Muscle of leg (tissue), 11 donors: ENCODE results near the gene GPR15LG. TPM values are rescaled to one million over a fixed set of nuclear protein-coding genes. Genes with fewer than 3 reads are reported as not detected.
"Not testable (repeated sequence)": the region's sequence is repeated elsewhere in the genome, so short reads cannot be mapped to it uniquely, and the experiment has no call there.

Experiments
- DNase-seq: peaks from one replicate; pipeline ENCODE4 v3.0.0; 2013
- H3K27ac ChIP-seq: one replicate; pipeline ENCODE4 v1.5.1; 2013; ENCODE audit warnings: mild to moderate bottlenecking, low read length, control low read depth
- H3K27me3 ChIP-seq: one replicate; pipeline ENCODE4 v1.6.1; 2013; ENCODE audit warnings: low read length; ENCODE audit not compliant: control insufficient read depth, insufficient read depth
- H3K36me3 ChIP-seq: one replicate; pipeline ENCODE4 v1.6.1; 2013; ENCODE audit warnings: low read length; ENCODE audit not compliant: control insufficient read depth, insufficient read depth
- H3K4me1 ChIP-seq: one replicate; pipeline ENCODE4 v1.6.1; 2013; ENCODE audit warnings: low read length; ENCODE audit not compliant: control insufficient read depth, insufficient read depth
- H3K4me3 ChIP-seq: one replicate; pipeline ENCODE4 v1.5.1; 2013; ENCODE audit warnings: low read length, control low read depth
- H3K9me3 ChIP-seq: replicated peaks from 2 replicates; pipeline ENCODE4 v1.6.1; 2013; ENCODE audit warnings: low read depth, low read length; ENCODE audit not compliant: control insufficient read depth
- WGBS: methylation state at CpG from one replicate; pipeline ENCODE4 v1.1.5; 2013; ENCODE audit warnings: missing lambda C conversion rate; ENCODE audit not compliant: insufficient coverage; 5-methylcytosine and 5-hydroxymethylcytosine counted together
- polyA plus RNA-seq, 8 donors: library from polyadenylated mRNA; unstranded; fragments of 120-200 nt; gene quantifications; one replicate each; pipeline versions ENCODE4 v1.2.1 to v1.2.3, GENCODE V29; 2013; ENCODE audit warnings: inconsistent platforms in 1 of 8, low replicate concordance in 1 of 8; ENCODE audit not compliant: insufficient read length in 8 of 8, insufficient read depth in 1 of 8
- total RNA-seq: library from RNA; stranded (reverse); fragments of 120-200 nt; gene quantifications from one replicate; pipeline ENCODE4 v1.2.4, GENCODE V29; 2013

Gene GPR15LG
- total and polyA plus RNA-seq, 9 donors: not detected

DNA sequence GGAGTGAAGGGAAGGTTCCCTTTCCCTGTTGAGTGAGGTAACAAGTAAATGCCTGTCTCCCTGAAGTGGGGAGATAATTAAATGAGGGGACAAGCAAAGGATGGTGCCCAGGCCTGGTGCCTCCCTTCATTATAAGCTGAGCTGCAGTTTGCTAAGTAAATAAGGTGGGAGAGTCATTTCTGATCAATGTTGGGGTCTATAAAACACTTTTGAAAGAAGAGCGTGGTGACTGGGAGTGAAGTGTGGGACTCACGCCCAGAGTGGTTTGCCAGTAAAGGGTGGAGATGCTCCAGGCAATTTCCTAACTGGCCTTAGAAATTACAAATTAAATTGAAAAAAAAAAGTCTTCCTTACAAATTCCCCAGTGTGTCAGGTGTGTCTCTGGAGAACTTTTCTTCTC, 9.6 kb upstream of the GPR15LG start:
- H3K4me1 ChIP-seq: no peaks in the 10 kb centered on the region
- no peaks in the 10 kb centered on the region for H3K36me3 ChIP-seq
- H3K27me3 ChIP-seq: peaks cover 5% of the 10 kb centered on the region
- no peaks in the 10 kb centered on the region for H3K9me3 ChIP-seq
- no peak for DNase-seq
- WGBS: no CpG with 5 or more reads among the region's 2 CpGs
- H3K27ac ChIP-seq: no peak overlapping the region
- no peak overlapping the region for H3K4me3 ChIP-seq

- DNase-seq: no peak
- Histone ChIP-seq H3K9me3 (no peaks in the 10 kb centered on the region), H3K27me3 (peaks cover 2% of the 10 kb centered on the region), H3K36me3 (no peaks in the 10 kb centered on the region), H3K27ac (no peak overlapping the region), H3K4me1 (no peaks in the 10 kb centered on the region), H3K4me3 (no peak overlapping the region)
- WGBS: 0% methylated on average over 1 of the region's 2 CpGs
Observed at GRCh38 chr10:84164442-84164841, 9.2 kb upstream of the GPR15LG start.

- no peaks in the 10 kb centered on the region for H3K9me3 ChIP-seq
- no peaks in the 10 kb centered on the region for H3K4me1 ChIP-seq
- no peak overlapping the region for H3K27ac ChIP-seq
- no peak for DNase-seq
- WGBS: 84% methylated on average over 4 of the region's 4 CpGs
- no peaks in the 10 kb centered on the region for H3K36me3 ChIP-seq
- H3K4me3 ChIP-seq: no peak overlapping the region
- peaks cover 2% of the 10 kb centered on the region for H3K27me3 ChIP-seq
Observed at GRCh38 chr10:84166620-84167288, 6.8 kb upstream of the GPR15LG start.

- H3K27me3 ChIP-seq, H3K4me3 ChIP-seq, H3K4me1 ChIP-seq, H3K36me3 ChIP-seq, H3K27ac ChIP-seq, DNase-seq, H3K9me3 ChIP-seq: not testable (repeated sequence)
- WGBS: no CpG with 5 or more reads among the region's 2 CpGs
Observed at GRCh38 chr10:84167289-84167653, 6.3 kb upstream of the GPR15LG start.

- H3K4me3 ChIP-seq, DNase-seq, H3K4me1 ChIP-seq, H3K27ac ChIP-seq, H3K27me3 ChIP-seq, H3K36me3 ChIP-seq, H3K9me3 ChIP-seq: not testable (repeated sequence)
- 100% methylated on average over 8 of the region's 10 CpGs for WGBS
Observed at GRCh38 chr10:84168382-84168781, 5.2 kb upstream of the GPR15LG start.

DNA sequence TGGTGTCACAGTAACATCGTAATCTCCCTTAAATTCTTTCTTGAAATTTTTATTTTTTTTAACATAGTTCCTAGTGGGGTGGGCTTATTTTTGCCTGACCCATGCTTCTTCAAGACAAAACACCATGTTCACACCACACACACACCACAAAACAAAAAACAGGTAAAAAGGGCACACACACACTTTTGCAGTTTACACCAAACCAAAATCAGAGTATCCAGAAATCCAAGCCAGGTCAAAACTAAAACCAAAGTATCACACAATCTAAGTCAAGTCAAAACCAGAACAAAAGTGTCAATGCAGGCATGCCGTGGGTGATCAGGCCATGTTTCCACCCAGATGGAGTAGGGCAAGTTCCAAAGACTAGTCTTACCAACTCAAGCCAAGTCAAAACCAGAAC, 2.4 kb upstream of the GPR15LG start:
- not testable (repeated sequence) for H3K36me3 ChIP-seq, H3K27ac ChIP-seq, H3K27me3 ChIP-seq, DNase-seq, H3K9me3 ChIP-seq, H3K4me1 ChIP-seq, H3K4me3 ChIP-seq
- no CpG with 5 or more reads among the region's 2 CpGs for WGBS

GRCh38 chr10:84171700-84172466, 1.7 kb upstream of the GPR15LG start:
- not testable (repeated sequence) for H3K27ac ChIP-seq, H3K27me3 ChIP-seq, H3K4me1 ChIP-seq, H3K36me3 ChIP-seq, H3K4me3 ChIP-seq, H3K9me3 ChIP-seq, DNase-seq
- WGBS: 88% methylated on average over 13 of the region's 21 CpGs

GRCh38 chr10:84172467-84173356, 889 bp upstream of the GPR15LG start:
- Histone ChIP-seq H3K9me3 (no peaks in the 10 kb centered on the region), H3K4me3 (no peak overlapping the region), H3K36me3 (no peaks in the 10 kb centered on the region), H3K27ac (no peak overlapping the region), H3K4me1 (no peaks in the 10 kb centered on the region), H3K27me3 (no peaks in the 10 kb centered on the region)
- no peak for DNase-seq
- WGBS: 76% methylated on average over 9 of the region's 9 CpGs

- Histone ChIP-seq H3K4me3 (no peak overlapping the region), H3K4me1 (peaks cover 7% of the 10 kb centered on the region), H3K9me3 (no peaks in the 10 kb centered on the region), H3K27ac (no peak overlapping the region), H3K27me3 (no peaks in the 10 kb centered on the region), H3K36me3 (no peaks in the 10 kb centered on the region)
- DNase-seq: no peak
- WGBS: 96% methylated on average over 5 of the region's 6 CpGs
Observed at GRCh38 chr10:84175436-84175835, 1.8 kb downstream of the GPR15LG start.

- no peaks in the 10 kb centered on the region for H3K9me3 ChIP-seq
- H3K27ac ChIP-seq: no peak overlapping the region
- H3K4me1 ChIP-seq: peaks cover 7% of the 10 kb centered on the region
- H3K36me3 ChIP-seq: no peaks in the 10 kb centered on the region
- 76% methylated on average over 2 of the region's 4 CpGs for WGBS
- DNase-seq: no peak
- no peak overlapping the region for H3K4me3 ChIP-seq
- no peaks in the 10 kb centered on the region for H3K27me3 ChIP-seq
Observed at GRCh38 chr10:84176351-84176750, 2.8 kb downstream of the GPR15LG start.
